NCI-H226 (cell line): Measurements from ENCODE around the gene SNX10.

Source experiments
- DNase-seq: peaks from one replicate; pipeline ENCODE4 v3.0.0-alpha.2; 2015

The SNX10 gene

DNA sequence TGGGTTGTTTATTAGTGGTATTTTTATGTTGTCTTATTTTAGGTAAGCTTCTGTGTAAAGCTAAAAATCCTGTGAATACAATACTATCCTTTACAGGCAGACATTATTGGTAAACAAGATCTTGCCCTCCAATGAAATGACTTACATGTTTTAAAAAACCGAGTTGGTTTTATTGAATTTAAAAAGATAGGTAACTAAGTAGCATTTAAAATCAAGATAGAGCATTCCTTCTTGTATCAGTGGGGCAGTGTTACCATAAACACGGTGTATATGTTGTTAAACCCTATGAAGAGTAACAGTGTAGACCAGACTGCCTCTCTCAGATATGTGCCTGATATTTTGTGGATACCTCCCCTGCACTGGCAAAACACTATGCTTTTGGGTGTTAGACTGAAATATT lies 81.0 kb downstream of the SNX10 start:
- no peak for DNase-seq

GRCh38 chr7:26374647-26375373 lies 83.1 kb downstream of the SNX10 start:
- no peak for DNase-seq

DNA sequence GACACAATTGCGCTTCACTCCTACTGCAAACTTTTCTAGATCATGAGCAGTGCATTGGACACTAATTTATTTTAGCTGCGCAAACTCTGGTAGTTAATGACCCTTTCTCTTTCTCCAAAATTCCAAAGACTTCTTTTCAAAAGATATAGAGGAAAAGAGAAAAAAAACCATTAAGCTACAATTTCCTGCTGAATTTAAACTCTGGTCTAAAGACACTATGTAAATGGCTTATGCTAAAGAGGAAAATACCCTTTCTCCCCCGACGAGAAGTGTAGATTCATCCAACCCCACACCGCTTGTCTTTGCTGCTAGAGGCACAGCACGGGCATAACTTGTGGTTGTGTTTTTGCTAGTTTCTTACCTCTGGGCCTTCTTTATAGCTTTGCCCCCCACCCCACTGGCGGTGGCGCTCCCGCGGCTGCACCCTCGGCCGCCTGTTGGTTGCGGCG lies 84.1 kb downstream of the SNX10 start:
- no peak for DNase-seq

DNA sequence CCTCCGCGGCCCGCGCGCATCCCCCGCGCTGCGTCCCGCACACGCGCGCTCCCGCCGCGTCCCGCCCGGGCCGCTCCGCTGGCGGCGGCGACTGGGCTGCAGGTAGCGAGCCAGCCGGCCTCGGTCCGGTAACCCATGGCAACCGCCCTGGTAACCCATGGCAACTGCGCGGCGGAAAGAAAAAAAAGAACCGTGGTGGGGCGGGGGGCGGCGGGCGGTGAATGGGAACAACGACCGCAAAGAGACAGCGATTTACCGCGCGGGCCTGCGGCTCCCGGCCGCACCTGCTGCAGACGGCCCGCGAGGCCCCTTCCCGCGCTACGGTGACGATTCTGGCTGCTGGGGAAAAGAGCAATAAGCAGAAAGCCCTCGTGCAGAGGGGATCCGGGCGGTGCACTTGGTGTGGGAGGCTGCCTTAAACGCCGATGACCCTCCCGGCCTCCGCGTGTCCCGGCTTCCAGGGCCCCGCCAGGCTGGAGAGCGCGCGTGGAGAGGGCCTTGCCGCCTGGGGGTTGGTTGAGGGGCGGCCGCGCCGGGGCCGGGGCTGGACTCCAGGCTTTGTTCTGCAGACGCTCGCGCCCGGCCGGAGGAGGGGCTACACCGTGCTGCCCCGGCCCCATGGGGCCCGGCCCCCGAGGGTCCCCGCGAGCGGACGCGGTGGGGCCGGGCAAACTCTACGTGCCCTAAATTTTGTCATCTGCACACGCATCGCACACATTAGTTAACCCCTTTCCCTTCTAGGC lies 84.7 kb downstream of the SNX10 start:
- DNase-seq: peak; percentile 12

DNA sequence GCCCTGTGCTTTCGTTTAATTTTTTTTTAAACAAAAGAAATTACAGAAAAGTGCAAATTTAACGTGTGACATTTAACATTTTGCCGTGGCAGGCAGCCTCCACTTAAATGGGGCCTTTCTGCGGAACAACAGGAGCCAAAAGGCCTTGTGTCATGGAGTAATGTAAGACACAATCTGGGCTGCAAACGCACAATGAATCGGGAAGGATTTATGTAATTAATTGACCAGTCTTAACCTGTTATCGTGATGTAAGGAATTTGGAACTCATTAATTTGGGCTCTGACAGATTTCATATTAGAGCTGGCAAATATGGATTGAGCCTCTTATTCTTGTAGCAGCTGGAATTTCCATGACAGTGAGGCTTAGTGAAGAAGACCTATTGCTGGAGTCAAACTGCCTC lies 86.4 kb downstream of the SNX10 start:
- DNase-seq: no peak

- no peak for DNase-seq
Measured at GRCh38 chr7:26379711-26380110, 88.0 kb downstream of the SNX10 start.

DNA sequence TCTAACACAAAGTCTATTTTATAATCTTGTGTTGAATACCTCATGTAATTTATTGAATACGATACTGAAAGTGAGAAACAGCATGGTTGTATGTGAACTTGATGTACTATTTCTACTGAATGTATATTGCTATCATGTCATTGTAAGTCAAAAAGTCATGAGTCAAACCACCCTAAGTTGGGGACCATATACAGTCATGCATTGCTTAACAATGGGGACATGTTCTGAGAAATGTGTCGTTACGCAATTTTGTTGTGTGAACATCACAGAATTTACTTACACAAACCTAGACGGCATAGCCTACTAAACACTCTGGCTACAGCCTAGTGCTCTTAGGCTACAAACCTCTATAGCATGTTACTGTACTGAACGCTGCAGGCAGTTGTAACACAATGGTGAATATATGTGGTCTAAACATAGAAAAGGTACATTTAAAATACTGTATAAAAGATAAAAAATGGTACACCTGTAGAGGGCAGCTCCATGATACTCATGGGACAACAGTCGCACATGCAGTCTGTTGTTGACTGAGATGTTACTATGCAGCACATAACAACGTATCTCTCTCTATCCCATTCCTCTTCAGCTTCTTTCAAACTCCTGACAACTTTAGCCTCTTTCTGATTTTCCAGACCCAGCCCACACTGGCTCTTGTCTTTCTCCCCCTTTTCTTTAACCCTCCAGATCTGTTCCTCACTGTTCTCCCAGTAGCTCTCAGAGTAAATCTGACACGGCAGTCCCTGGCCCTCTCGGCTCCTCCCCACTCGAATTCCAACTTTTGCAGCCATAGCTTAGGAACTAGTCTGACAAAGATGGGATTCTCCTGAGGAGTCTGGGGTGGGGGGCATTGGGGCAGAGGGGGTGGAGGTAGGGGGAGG lies 90.1 kb downstream of the SNX10 start:
- DNase-seq: no peak

DNA sequence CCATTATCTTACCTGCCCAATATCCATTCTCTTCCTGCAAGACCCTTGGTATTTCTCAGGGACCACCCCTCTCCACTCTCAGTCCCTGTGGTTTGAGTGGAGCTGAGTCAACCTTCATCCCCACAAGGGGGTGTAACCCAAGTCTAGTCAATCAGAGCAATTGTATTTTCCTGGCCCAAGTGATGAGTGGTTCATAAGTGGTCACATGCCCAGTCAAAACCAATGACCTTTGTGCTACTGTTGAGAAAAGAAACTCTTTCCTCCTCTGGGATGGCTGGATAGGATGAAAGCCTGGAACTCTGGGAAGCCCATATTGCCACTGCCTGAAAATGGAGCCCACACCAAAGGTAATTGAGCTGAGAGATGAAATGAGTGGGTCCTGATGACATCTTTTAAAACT lies 93.6 kb downstream of the SNX10 start:
- DNase-seq: no peak

DNA sequence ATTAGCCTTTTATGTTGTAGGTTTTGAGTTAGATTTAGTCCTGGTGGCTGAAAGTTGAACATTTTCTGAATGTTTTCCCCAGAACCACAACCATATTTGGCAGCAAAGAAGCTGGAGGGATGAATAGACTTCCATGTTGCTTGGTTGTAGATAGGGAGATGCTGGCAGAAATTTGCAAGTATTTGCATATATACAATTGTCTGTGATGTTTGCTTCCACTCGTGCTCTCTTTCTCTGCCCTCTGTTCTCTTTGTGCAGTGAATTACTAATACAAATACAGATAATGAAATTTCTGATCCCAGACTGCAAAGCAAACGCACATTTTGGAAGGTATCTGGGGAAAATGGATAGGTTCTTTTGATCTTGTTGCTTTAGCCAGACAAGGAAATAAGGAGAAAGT lies 96.1 kb downstream of the SNX10 start:
- DNase-seq: no peak

GRCh38 chr7:26388256-26388655 lies 96.6 kb downstream of the SNX10 start:
- DNase-seq: no peak

- DNase-seq: no peak
Measured at GRCh38 chr7:26390016-26390415, 98.4 kb downstream of the SNX10 start.

GRCh38 chr7:26393818-26394217 lies 102.2 kb downstream of the SNX10 start:
- DNase-seq: no peak

DNA sequence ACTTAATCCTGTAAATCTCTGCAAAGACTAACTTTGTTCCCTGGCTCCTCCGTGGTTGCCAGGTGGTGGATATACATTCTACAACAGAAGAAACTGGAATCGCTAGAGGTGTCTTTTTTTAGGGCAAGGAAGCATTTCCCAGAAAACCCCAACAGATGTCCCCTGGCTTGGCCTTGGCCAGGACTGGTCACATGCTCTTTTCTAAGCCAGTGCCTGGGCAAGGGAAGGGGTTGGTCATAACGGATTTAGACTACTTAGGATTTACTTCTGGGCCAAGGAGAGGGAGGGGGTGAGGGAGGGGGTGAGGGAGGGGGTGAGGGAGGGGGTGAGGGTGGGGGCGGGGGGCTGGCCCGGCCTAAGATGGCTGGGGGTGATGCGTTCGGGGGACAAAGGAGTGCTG lies 105.7 kb downstream of the SNX10 start:
- no peak for DNase-seq

- DNase-seq: no peak
Measured at GRCh38 chr7:26397796-26398426, 106.2 kb downstream of the SNX10 start.

GRCh38 chr7:26398427-26398755 lies 106.7 kb downstream of the SNX10 start:
- DNase-seq: peak; percentile 65

DNA sequence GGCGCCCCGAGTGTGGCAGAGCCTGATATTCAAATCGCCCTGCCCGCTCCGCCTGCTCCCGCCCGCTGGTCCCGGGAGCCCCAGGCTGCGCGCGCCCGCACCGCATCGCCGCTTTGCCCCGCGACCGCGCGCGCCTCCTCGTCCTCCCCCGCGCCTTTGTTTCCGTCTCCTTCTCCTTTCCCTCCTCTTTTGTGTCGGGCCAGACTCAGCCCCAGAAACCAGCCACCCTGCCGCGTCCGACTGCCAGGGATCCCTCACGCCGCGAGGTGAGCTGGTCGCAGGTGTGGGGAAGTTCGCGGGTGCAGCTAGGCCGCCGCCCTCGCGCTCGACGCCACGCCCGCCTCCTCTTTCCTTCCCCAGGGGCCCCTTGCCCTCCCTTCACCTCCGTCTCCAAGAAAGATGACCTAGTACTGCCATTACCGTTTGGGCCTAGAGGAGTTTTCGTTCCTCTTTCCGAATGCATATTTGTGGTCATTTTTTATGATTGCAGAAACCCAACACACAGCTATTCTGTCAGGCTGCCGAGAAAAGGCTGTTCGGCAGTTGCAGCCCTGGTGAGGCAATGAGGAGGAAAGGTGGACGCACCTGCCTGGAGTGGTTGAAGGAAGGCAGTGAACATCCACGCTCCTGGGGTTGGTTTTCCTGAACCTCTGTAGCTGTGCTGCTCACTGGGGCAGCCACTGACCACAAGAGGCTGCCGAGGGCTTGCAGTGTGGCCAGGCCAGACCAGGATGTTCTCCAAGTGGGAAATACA lies 107.3 kb downstream of the SNX10 start:
- peak; percentile 79 for DNase-seq

- no peak for DNase-seq
Measured at GRCh38 chr7:26399736-26400135, 108.1 kb downstream of the SNX10 start.

GRCh38 chr7:26403640-26404039 lies 112.0 kb downstream of the SNX10 start:
- no peak for DNase-seq

- no peak for DNase-seq
Measured at GRCh38 chr7:26404189-26404996, 112.7 kb downstream of the SNX10 start.

- DNase-seq: no peak
Measured at GRCh38 chr7:26406433-26406832, 114.8 kb downstream of the SNX10 start.
